Vagina (tissue), 2 donors: ENCODE measurements around the gene TMEM30A. TPM values are rescaled to one million over a fixed set of nuclear protein-coding genes. Genes with fewer than 3 reads are reported as not detected.

Experiments
- DNase-seq, 2 donors: peaks; one replicate each; pipeline ENCODE4 v3.0.0-alpha.2; 2017; ENCODE audit errors: extremely low spot score in 2 of 2
- H3K27ac ChIP-seq: fragments of 200-600 bp; sonication (generic); one replicate; pipeline ENCODE4 v1.5.1; 2019
- H3K27me3 ChIP-seq: fragments of 200-600 bp; sonication (generic); one replicate; pipeline ENCODE4 v1.5.1; 2019
- H3K36me3 ChIP-seq, 2 donors: fragments of 200-600 bp; sonication (generic); one replicate each; pipeline ENCODE4 v1.5.1; 2017 to 2019
- H3K4me1 ChIP-seq: fragments of 200-600 bp; sonication (generic); one replicate; pipeline ENCODE4 v1.5.1; 2019
- H3K4me3 ChIP-seq, 2 donors: fragments of 200-600 bp; sonication (generic); 1 replicate in 1 of 2; 2 replicates in 1 of 2; pipeline ENCODE4 v1.5.1; 2016 to 2019
- H3K9me3 ChIP-seq: fragments of 200-600 bp; sonication (generic); one replicate; pipeline ENCODE4 v1.5.1; 2019
- CTCF ChIP-seq, 3 experiments: fragments of 450-650 bp in 2 of 3; fragments of 200-600 bp in 1 of 3; sonication (generic) in 1 of 3; IDR thresholded peaks; one replicate each; pipeline ENCODE4 v1.5.1; 2017 to 2019; ENCODE audit warnings: antibody characterized with exemption in 3 of 3, mild to moderate bottlenecking in 2 of 3, moderate library complexity in 2 of 3
- POLR2A ChIP-seq, 2 donors: fragments of 450-650 bp; IDR thresholded peaks; one replicate each; pipeline ENCODE4 v1.6.1; 2017; ENCODE audit warnings: antibody characterized with exemption in 2 of 2, mild to moderate bottlenecking in 2 of 2, moderate library complexity in 2 of 2
- POLR2AphosphoS5 ChIP-seq, 2 donors: sonication (generic); formaldehyde crosslinking; IDR thresholded peaks; one replicate each; pipeline ENCODE4 v1.9.0; 2017; ENCODE audit warnings: antibody characterized with exemption in 2 of 2, mild to moderate bottlenecking in 2 of 2, low read depth in 1 of 2; ENCODE audit not compliant: insufficient read depth in 1 of 2
- intact Hi-C: fragments of 100-400 bp; cut with DNase I; formaldehyde crosslinking; loops from one replicate; pipeline ENCODE4 v1.15.1; 2023
- total RNA-seq: library from RNA; depleted of rRNA; stranded (reverse); fragments of >200 nt; gene quantifications from one replicate; pipeline ENCODE4 v1.2.3, GENCODE V29; 2016

Gene TMEM30A
- total RNA-seq, 1 donor from 2014 or later = 52.1 TPM

- no peak for DNase-seq
- no peak for TF ChIP-seq POLR2A (IDR thresholded peaks at IDR 0.05)
- intact Hi-C loops = no loop called here
- Histone ChIP-seq H3K27ac (no peak overlapping the region), H3K9me3 (no peaks in the 10 kb centered on the region), H3K36me3 (peaks cover 0 to 21% of the 10 kb centered on the region in 2 donors), H3K4me3 (no peak overlapping the region), H3K4me1 (peaks cover 40% of the 10 kb centered on the region), H3K27me3 (no peaks in the 10 kb centered on the region)
These were observed 16.2 kb downstream of the TMEM30A start for GRCh38 chr6:75268121-75268987.

GRCh38 chr6:75267461-75267860 is 17.1 kb downstream of the TMEM30A start:
- no peak for TF ChIP-seq POLR2A (IDR thresholded peaks at IDR 0.05)
- no peak for TF ChIP-seq CTCF (IDR thresholded peaks at IDR 0.05)
- no peak for TF ChIP-seq POLR2AphosphoS5 (IDR thresholded peaks at IDR 0.05; ENCODE audit: insufficient read depth in 1 of 2, low read depth in 1 of 2)
- H3K4me1 ChIP-seq = peaks cover 31% of the 10 kb centered on the region
- H3K36me3 ChIP-seq = peaks cover 0 to 18% of the 10 kb centered on the region in 2 donors
- no peaks in the 10 kb centered on the region for H3K27me3 ChIP-seq
- H3K27ac ChIP-seq = no peak overlapping the region
- intact Hi-C loops = no loop called here
- no peaks in the 10 kb centered on the region for H3K9me3 ChIP-seq
- H3K4me3 ChIP-seq = no peak overlapping the region
- DNase-seq = no peak

- H3K27ac ChIP-seq = no peak overlapping the region
- no peaks in the 10 kb centered on the region for H3K9me3 ChIP-seq
- TF ChIP-seq CTCF (IDR thresholded peaks at IDR 0.05) (peak; percentile 68 to 76 (median 70)), POLR2AphosphoS5 (IDR thresholded peaks at IDR 0.05; ENCODE audit: insufficient read depth in 1 of 2, low read depth in 1 of 2) (no peak), POLR2A (IDR thresholded peaks at IDR 0.05) (no peak)
- DNase-seq = no peak
- H3K4me1 ChIP-seq = peaks cover 24% of the 10 kb centered on the region
- peaks cover 0 to 14% of the 10 kb centered on the region in 2 donors for H3K36me3 ChIP-seq
- no peak overlapping the region for H3K4me3 ChIP-seq
- intact Hi-C loops = no loop called here
- H3K27me3 ChIP-seq = no peaks in the 10 kb centered on the region
These were observed 17.8 kb downstream of the TMEM30A start for GRCh38 chr6:75266716-75267291.

GRCh38 chr6:75263401-75263750 is 21.2 kb downstream of the TMEM30A start:
- no peaks in the 10 kb centered on the region for H3K27me3 ChIP-seq
- no peak for TF ChIP-seq CTCF (IDR thresholded peaks at IDR 0.05)
- no peak for TF ChIP-seq POLR2A (IDR thresholded peaks at IDR 0.05)
- no peak for TF ChIP-seq POLR2AphosphoS5 (IDR thresholded peaks at IDR 0.05; ENCODE audit: insufficient read depth in 1 of 2, low read depth in 1 of 2)
- H3K9me3 ChIP-seq = no peaks in the 10 kb centered on the region
- intact Hi-C loops = no loop called here
- no peak overlapping the region for H3K4me3 ChIP-seq
- H3K4me1 ChIP-seq = peaks cover 14% of the 10 kb centered on the region
- no peak for DNase-seq
- H3K27ac ChIP-seq = no peak overlapping the region
- peaks cover 3 to 28% of the 10 kb centered on the region in 2 donors for H3K36me3 ChIP-seq

- intact Hi-C loops = no loop called here
- H3K36me3 ChIP-seq = peaks cover 3 to 28% of the 10 kb centered on the region in 2 donors
- TF ChIP-seq POLR2A (IDR thresholded peaks at IDR 0.05) (no peak), POLR2AphosphoS5 (IDR thresholded peaks at IDR 0.05; ENCODE audit: insufficient read depth in 1 of 2, low read depth in 1 of 2) (no peak), CTCF (IDR thresholded peaks at IDR 0.05) (no peak)
These were observed 21.7 kb downstream of the TMEM30A start for GRCh38 chr6:75262716-75263400.

More at GRCh38 chr6:75262716-75263400, 21.7 kb downstream of the TMEM30A start:
- H3K4me1 ChIP-seq = peaks cover 9% of the 10 kb centered on the region
- H3K27me3 ChIP-seq = no peaks in the 10 kb centered on the region
- H3K27ac ChIP-seq = no peak overlapping the region
- H3K4me3 ChIP-seq = no peak overlapping the region
- no peaks in the 10 kb centered on the region for H3K9me3 ChIP-seq
- no peak for DNase-seq
